ENCODE measurements around the gene MRPL24. TPM values are rescaled to one million over a fixed set of nuclear protein-coding genes. Genes with fewer than 3 reads are reported as not detected.

MRPL24 gene
- total RNA-seq, 2 donors from 2014 or later: 55.0 to 67.1 TPM

DNA sequence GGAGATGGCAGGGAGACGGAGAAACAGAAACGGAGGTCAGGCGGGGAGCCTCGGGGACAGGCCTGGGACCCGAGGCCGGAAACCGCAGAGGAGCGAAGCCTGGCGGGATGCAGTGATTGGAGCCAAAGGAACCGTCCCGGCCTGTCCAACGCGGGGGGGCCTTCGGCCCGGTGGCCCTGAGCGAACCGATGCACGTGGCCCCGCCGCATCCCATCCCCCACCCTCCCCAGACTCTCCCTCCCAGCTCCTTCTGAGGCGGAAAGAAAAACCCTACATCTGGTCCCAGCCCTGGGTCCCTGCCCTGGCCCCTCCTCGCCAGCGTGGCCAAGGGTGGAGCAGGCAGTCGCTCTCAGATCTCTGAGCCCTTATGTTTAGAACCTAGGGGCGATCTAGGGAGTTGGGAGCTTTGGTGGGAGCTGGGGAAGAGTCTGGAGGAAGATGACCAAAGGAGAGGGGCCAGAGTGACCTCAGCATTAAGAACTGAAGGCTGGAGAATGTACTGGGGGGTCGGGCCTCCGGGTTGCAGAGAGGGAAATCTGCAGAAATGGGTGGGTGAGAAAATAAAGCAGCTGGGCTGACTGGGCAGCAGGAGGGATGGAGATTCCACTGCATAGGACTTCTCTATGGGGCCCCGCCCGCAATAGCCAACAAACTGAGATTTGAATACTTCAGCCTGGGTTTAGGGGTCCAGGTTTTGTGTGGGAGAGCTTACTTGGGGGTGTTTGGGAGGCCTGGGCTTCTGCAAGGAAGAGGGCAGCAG is 34.1 kb downstream of the MRPL24 start:
- TF ChIP-seq, protein P1, sequence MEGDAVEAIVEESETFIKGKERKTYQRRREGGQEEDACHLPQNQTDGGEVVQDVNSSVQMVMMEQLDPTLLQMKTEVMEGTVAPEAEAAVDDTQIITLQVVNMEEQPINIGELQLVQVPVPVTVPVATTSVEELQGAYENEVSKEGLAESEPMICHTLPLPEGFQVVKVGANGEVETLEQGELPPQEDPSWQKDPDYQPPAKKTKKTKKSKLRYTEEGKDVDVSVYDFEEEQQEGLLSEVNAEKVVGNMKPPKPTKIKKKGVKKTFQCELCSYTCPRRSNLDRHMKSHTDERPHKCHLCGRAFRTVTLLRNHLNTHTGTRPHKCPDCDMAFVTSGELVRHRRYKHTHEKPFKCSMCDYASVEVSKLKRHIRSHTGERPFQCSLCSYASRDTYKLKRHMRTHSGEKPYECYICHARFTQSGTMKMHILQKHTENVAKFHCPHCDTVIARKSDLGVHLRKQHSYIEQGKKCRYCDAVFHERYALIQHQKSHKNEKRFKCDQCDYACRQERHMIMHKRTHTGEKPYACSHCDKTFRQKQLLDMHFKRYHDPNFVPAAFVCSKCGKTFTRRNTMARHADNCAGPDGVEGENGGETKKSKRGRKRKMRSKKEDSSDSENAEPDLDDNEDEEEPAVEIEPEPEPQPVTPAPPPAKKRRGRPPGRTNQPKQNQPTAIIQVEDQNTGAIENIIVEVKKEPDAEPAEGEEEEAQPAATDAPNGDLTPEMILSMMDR (IDR thresholded peaks at IDR 0.05): no peak
- TF ChIP-seq POLR2AphosphoS5 (IDR thresholded peaks at IDR 0.05) (no peak), POLR2A (IDR thresholded peaks at IDR 0.05) (no peak)
- Histone ChIP-seq H3K27me3 (replicated peaks; ENCODE audit: insufficient read depth) (no peaks in the 10 kb centered on the region), H3K9me3 (no peaks in the 10 kb centered on the region), H3K36me3 (no peaks in the 10 kb centered on the region), H3K27ac (peak overlapping the region; percentile 31 to 64), H3K4me1 (replicated peaks) (peaks cover 12% of the 10 kb centered on the region), H3K4me3 (peak overlapping the region; percentile 31 to 33)
- WGBS: 5% methylated on average over 29 of the region's 29 CpGs
- intact Hi-C loops (cut with DNase I): no loop called here
- DNase-seq (ENCODE audit: low spot score): no peak

DNA sequence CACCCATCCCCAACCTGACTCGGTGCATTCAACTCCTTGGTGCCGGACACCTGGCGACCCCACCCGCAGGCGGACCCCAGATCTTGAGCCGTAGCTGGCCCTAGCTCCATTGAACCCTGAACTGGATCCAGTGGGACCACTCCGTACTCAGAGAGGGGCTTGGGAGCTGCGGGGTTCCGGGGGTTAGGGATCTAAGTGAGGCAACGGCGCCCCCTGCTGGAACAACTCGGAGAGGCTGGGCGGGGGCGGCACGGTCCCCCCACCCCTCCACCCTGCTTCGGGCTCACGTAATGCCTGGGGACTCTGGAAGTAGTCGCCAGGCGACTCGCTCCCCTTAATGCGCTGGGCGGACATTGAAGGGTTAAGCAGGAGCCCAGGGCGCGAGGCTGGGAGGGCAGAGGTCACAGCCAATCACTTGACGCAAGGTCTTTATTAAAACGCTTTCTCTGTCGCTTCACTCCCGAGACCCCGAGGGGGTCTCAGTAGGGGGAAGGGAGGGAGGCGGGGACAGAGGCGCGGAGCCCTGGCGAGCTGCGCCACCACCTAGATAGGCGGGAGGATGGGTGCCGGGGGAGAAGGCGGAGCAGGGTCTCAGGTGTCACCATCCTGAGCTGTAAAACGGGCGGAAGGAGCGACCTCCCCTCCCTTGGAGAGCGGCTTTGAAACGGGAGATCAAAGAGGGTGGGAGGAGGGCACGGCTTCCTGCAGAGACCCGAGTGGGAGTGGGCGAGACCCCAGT is 34.8 kb downstream of the MRPL24 start:
- DNase-seq (ENCODE audit: low spot score): peak; percentile 57
- H3K9me3 ChIP-seq: no peaks in the 10 kb centered on the region
- peak overlapping the region; percentile 31 to 33 for H3K4me3 ChIP-seq
- H3K27me3 ChIP-seq (replicated peaks; ENCODE audit: insufficient read depth): no peaks in the 10 kb centered on the region
- peaks cover 12% of the 10 kb centered on the region for H3K4me1 ChIP-seq (replicated peaks)
- intact Hi-C loops (cut with DNase I): no loop called here
- TF ChIP-seq POLR2AphosphoS5 (IDR thresholded peaks at IDR 0.05) (no peak), POLR2A (IDR thresholded peaks at IDR 0.05) (peak; percentile 21)
- TF ChIP-seq, protein P1 (IDR thresholded peaks at IDR 0.05): peak; percentile 61 to 90 (median 74)
- H3K27ac ChIP-seq: peak overlapping the region; percentile 31 to 64
- H3K36me3 ChIP-seq: no peaks in the 10 kb centered on the region
- under 1% methylated on average over 39 of the region's 45 CpGs for WGBS

DNA sequence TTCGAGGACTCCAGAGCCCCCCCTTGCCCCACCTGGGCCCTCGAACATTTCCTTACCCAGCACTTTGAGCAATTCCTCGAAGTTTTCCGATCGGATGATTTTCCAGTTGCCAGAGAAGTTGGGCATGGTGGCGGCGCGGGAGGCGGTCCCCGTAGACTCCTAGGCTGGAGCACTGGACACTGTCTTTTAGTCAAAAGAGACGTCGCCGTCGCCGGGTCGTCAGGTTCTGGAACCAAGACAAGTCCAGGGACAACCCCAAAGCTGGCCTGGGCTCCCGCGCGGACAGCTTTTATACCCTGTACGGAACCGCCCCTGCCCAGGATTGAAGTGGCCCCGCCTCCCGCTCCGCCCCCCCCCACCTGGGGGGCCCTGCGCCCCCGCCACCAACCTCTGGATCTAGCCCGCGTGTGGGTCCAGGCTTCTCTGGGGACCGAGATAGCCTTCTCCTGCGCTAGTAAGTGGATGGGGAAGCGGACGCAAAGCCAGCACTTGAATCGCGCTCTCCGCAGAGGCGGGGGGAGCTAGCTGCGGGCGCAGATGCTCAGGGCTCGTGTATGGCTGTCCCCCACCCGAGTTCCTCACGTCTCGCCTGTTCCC is 35.5 kb downstream of the MRPL24 start, which contains the start of gene CRABP2:
Gene CRABP2 (minus strand): TSS at position 263 of the 597 bp plus-strand sequence. CDS start 137 bp downstream, at position 126.
- no peak for DNase-seq (ENCODE audit: low spot score)
- H3K9me3 ChIP-seq: no peaks in the 10 kb centered on the region
- H3K4me1 ChIP-seq (replicated peaks): peaks cover 12% of the 10 kb centered on the region
- H3K36me3 ChIP-seq: no peaks in the 10 kb centered on the region
- intact Hi-C loops (cut with DNase I): no loop called here
- H3K27ac ChIP-seq: peak within 1 kb of the TSS; percentile 31 to 64
- WGBS: 1% methylated on average over 33 of the region's 42 CpGs
- H3K27me3 ChIP-seq (replicated peaks; ENCODE audit: insufficient read depth): no peaks in the 10 kb centered on the region
- TF ChIP-seq, protein P1 (IDR thresholded peaks at IDR 0.05): no peak
- TF ChIP-seq POLR2A (IDR thresholded peaks at IDR 0.05): peak; percentile 62
- no peak for TF ChIP-seq POLR2AphosphoS5 (IDR thresholded peaks at IDR 0.05)
- peak within 1 kb of the TSS; percentile 31 to 33 for H3K4me3 ChIP-seq

DNA sequence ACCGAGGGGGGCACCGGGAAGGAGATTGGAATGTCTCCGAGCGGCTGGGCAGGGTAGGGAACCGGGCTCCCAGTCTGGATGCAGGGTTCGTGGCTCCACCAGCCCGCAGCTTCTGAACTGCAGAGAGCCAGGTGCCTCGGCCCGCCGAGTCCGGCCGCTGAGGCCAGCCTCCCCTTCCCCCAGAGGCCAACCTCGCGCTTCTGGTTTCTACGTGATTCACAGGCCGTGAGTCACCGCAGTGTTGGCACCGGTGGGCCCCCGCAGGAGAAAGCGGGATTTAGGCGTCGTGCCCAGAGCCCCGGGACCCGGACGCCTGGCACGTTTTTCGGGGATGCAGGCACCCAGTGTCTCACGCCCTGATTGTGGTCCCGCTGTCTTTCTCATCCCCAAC is 36.0 kb downstream of the MRPL24 start:
- DNase-seq (ENCODE audit: low spot score): no peak
- no peak for TF ChIP-seq POLR2AphosphoS5 (IDR thresholded peaks at IDR 0.05)
- peak; percentile 55 for TF ChIP-seq POLR2A (IDR thresholded peaks at IDR 0.05)
- intact Hi-C loops (cut with DNase I): no loop called here
- no peaks in the 10 kb centered on the region for H3K36me3 ChIP-seq
- H3K27ac ChIP-seq: no peak overlapping the region
- H3K9me3 ChIP-seq: no peaks in the 10 kb centered on the region
- H3K4me1 ChIP-seq (replicated peaks): peaks cover 12% of the 10 kb centered on the region
- H3K27me3 ChIP-seq (replicated peaks; ENCODE audit: insufficient read depth): no peaks in the 10 kb centered on the region
- H3K4me3 ChIP-seq: peak overlapping the region; percentile 31 to 33
- under 1% methylated on average over 23 of the region's 29 CpGs for WGBS

DNA sequence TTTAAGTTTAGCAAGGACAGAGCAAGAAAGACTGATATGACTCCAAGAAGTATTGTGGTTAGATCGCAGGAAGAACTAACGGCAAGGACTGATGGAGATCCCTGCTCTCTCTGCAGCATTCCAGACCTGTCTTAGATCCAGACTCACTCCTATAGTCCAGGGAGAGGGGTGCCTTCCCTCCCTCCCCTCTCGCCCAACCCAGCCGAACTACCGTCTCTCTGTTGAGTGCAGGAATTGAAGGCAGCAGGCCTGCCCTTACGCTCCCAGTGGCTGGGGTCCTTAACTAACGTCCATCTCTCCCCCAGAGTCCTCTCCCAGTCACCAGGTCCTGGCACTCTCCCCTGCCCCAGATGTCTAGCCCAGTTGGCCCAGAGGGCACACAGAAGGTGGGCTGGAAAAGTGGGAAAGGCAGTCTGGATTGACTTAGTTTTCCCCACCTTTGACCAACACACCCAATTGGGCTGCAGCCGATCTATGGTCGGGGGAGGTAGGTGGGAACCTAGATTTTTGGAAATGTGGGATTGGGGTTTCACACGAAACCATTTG is 36.6 kb downstream of the MRPL24 start:
- Histone ChIP-seq H3K27ac (no peak overlapping the region), H3K4me1 (replicated peaks) (peaks cover 10% of the 10 kb centered on the region), H3K36me3 (no peaks in the 10 kb centered on the region), H3K27me3 (replicated peaks; ENCODE audit: insufficient read depth) (no peaks in the 10 kb centered on the region), H3K4me3 (peak overlapping the region in 1 of 2 donors; percentile 33), H3K9me3 (no peaks in the 10 kb centered on the region)
- WGBS: 36% methylated on average over 10 of the region's 10 CpGs
- DNase-seq (ENCODE audit: low spot score): no peak
- intact Hi-C loops (cut with DNase I): no loop called here
- TF ChIP-seq, protein P1 (IDR thresholded peaks at IDR 0.05): no peak
- TF ChIP-seq POLR2A (IDR thresholded peaks at IDR 0.05) (no peak), POLR2AphosphoS5 (IDR thresholded peaks at IDR 0.05) (no peak)

Measured in prostate gland (tissue), 2 donors.